ENCODE results near the gene SLC10A3. TPM values are rescaled to one million over a fixed set of nuclear protein-coding genes. Genes with fewer than 3 reads are reported as not detected.

SLC10A3 gene
- total and polyA plus RNA-seq, 2 of the 13 experiments (the other 11 are each of a cell fraction or from before 2014, with no cell fraction given) = 10.1 to 11.5 TPM

DNA sequence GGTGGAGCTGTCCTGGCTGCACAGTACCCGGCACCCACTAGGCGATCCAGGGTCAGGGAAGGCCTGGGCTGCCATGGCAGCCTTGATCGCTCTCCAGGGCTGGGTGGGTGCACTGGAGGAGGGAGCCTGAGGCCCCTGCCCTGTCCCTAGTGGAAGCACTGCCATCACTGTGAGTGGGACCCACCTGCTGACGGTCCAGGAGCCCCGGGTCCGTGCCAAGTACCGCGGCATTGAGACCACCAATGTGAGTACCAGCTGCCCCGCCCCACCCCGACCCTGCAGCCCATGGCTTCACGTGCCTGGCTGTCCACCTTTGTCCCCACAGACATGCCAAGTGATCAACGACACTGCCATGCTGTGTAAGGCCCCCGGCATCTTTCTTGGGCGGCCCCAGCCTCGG is 23.5 kb downstream of the SLC10A3 start:
- no TSS peak for BruUV-seq (replicated peaks)
- Histone ChIP-seq H3K79me2 (ENCODE audit: insufficient read depth, low read length) (no peaks in the 10 kb centered on the region), H3K9ac (ENCODE audit: insufficient read depth, low read depth, low read length) (no peak overlapping the region), H4K20me1 (ENCODE audit: insufficient read depth, low read length) (no peaks in the 10 kb centered on the region), H2AFZ (ENCODE audit: low read length) (no peak overlapping the region), H3K4me3 (replicated peaks in 1 of 3; ENCODE audit: insufficient read depth in 1 of 3, low read depth in 2 of 3, low read length in 3 of 3) (no peak overlapping the region), H3K4me2 (ENCODE audit: low read depth, low read length) (no peak overlapping the region), H3K4me1 (ENCODE audit: insufficient read depth, low read length) (peaks cover 6% of the 10 kb centered on the region; the same call in 1 of the 2 replicates), H3K9me3 (ENCODE audit: low read length) (no peaks in the 10 kb centered on the region), H3K27ac (ENCODE audit: extremely low read length, insufficient read depth, low read length) (no peak overlapping the region), H3K36me3 (replicated peaks in 1 of 2; ENCODE audit: control insufficient read depth in 1 of 2, insufficient read depth in 2 of 2, low read length in 2 of 2) (peaks cover 6 to 8% of the 10 kb centered on the region in 2 experiments; a peak in 2 of 5 replicates), H3K27me3 (ENCODE audit: control insufficient read depth in 1 of 2, insufficient read depth in 2 of 2, low read length in 2 of 2) (no peaks in the 10 kb centered on the region)
- in situ Hi-C loops (cut with HindIII; ENCODE audit: extremely low pct_ligation_motif_present, low pct_unique_long_range_greater_than_20kb) (no loop called here), intact Hi-C loops (cut with micrococcal nuclease; ENCODE audit: unreplicated experiment) (no loop called here)
- WGBS (ENCODE audit: low lambda C conversion rate) = no CpG with 5 or more reads among the region's 15 CpGs
- ATAC-seq = no peak
- DNase-seq (ENCODE audit: low spot score) = no peak
- ChIA-PET CTCF (ENCODE audit: low intra/inter-chr PET ratio, low total read pairs) (no interaction called here), POLR2A (no interaction called here)
- FAIRE-seq = no peak
- TF ChIP-seq ZKSCAN1 (IDR thresholded peaks at IDR 0.05; ENCODE audit: low read length) (no peak), PHF5A (CRISPR knock-in tag; IDR thresholded peaks at IDR 0.05; ENCODE audit: low read depth, unreplicated experiment) (no peak), NR2F2 (IDR thresholded peaks at IDR 0.05; ENCODE audit: borderline replicate concordance, low read depth) (no peak), MTA3 (CRISPR knock-in tag; IDR thresholded peaks at IDR 0.05) (no peak), ZNF350 (CRISPR knock-in tag; IDR thresholded peaks at IDR 0.05; ENCODE audit: borderline replicate concordance, low read depth) (no peak), DPF2 (CRISPR knock-in tag; IDR thresholded peaks at IDR 0.05; ENCODE audit: borderline replicate concordance, low read depth) (no peak), ZNF672 (CRISPR knock-in tag; IDR thresholded peaks at IDR 0.05) (no peak), ZNF839 (CRISPR knock-in tag; IDR thresholded peaks at IDR 0.05; ENCODE audit: borderline replicate concordance) (no peak), MZF1 (CRISPR knock-in tag; IDR thresholded peaks at IDR 0.05; ENCODE audit: borderline replicate concordance) (no peak), ZNF331 (CRISPR knock-in tag; IDR thresholded peaks at IDR 0.05) (no peak), HCFC1 (IDR thresholded peaks at IDR 0.05; ENCODE audit: low read depth, low read length) (no peak), ZNF883 (CRISPR knock-in tag; IDR thresholded peaks at IDR 0.05; ENCODE audit: not compliant biosample characterization) (no peak), REL (CRISPR knock-in tag; conservative IDR thresholded peaks at IDR 0.05) (no peak), ZNF124 (CRISPR knock-in tag; IDR thresholded peaks at IDR 0.05) (no peak)
- TF ChIP-seq, protein P1, sequence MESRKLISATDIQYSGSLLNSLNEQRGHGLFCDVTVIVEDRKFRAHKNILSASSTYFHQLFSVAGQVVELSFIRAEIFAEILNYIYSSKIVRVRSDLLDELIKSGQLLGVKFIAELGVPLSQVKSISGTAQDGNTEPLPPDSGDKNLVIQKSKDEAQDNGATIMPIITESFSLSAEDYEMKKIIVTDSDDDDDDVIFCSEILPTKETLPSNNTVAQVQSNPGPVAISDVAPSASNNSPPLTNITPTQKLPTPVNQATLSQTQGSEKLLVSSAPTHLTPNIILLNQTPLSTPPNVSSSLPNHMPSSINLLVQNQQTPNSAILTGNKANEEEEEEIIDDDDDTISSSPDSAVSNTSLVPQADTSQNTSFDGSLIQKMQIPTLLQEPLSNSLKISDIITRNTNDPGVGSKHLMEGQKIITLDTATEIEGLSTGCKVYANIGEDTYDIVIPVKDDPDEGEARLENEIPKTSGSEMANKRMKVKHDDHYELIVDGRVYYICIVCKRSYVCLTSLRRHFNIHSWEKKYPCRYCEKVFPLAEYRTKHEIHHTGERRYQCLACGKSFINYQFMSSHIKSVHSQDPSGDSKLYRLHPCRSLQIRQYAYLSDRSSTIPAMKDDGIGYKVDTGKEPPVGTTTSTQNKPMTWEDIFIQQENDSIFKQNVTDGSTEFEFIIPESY (CRISPR knock-in tag; IDR thresholded peaks at IDR 0.05) = no peak
- TF ChIP-seq, protein P2, sequence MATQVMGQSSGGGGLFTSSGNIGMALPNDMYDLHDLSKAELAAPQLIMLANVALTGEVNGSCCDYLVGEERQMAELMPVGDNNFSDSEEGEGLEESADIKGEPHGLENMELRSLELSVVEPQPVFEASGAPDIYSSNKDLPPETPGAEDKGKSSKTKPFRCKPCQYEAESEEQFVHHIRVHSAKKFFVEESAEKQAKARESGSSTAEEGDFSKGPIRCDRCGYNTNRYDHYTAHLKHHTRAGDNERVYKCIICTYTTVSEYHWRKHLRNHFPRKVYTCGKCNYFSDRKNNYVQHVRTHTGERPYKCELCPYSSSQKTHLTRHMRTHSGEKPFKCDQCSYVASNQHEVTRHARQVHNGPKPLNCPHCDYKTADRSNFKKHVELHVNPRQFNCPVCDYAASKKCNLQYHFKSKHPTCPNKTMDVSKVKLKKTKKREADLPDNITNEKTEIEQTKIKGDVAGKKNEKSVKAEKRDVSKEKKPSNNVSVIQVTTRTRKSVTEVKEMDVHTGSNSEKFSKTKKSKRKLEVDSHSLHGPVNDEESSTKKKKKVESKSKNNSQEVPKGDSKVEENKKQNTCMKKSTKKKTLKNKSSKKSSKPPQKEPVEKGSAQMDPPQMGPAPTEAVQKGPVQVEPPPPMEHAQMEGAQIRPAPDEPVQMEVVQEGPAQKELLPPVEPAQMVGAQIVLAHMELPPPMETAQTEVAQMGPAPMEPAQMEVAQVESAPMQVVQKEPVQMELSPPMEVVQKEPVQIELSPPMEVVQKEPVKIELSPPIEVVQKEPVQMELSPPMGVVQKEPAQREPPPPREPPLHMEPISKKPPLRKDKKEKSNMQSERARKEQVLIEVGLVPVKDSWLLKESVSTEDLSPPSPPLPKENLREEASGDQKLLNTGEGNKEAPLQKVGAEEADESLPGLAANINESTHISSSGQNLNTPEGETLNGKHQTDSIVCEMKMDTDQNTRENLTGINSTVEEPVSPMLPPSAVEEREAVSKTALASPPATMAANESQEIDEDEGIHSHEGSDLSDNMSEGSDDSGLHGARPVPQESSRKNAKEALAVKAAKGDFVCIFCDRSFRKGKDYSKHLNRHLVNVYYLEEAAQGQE (IDR thresholded peaks at IDR 0.05; ENCODE audit: borderline replicate concordance in 1 of 2, low read depth in 1 of 2, low read length in 2 of 2) = no peak
- TF ChIP-seq, protein P3, sequence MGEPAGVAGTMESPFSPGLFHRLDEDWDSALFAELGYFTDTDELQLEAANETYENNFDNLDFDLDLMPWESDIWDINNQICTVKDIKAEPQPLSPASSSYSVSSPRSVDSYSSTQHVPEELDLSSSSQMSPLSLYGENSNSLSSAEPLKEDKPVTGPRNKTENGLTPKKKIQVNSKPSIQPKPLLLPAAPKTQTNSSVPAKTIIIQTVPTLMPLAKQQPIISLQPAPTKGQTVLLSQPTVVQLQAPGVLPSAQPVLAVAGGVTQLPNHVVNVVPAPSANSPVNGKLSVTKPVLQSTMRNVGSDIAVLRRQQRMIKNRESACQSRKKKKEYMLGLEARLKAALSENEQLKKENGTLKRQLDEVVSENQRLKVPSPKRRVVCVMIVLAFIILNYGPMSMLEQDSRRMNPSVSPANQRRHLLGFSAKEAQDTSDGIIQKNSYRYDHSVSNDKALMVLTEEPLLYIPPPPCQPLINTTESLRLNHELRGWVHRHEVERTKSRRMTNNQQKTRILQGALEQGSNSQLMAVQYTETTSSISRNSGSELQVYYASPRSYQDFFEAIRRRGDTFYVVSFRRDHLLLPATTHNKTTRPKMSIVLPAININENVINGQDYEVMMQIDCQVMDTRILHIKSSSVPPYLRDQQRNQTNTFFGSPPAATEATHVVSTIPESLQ (CRISPR knock-in tag; conservative IDR thresholded peaks at IDR 0.05) = no peak
- TF ChIP-seq, protein P4, sequence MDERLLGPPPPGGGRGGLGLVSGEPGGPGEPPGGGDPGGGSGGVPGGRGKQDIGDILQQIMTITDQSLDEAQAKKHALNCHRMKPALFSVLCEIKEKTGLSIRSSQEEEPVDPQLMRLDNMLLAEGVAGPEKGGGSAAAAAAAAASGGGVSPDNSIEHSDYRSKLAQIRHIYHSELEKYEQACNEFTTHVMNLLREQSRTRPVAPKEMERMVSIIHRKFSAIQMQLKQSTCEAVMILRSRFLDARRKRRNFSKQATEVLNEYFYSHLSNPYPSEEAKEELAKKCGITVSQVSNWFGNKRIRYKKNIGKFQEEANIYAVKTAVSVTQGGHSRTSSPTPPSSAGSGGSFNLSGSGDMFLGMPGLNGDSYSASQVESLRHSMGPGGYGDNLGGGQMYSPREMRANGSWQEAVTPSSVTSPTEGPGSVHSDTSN (CRISPR knock-in tag; IDR thresholded peaks at IDR 0.05) = no peak

Data from HepG2 (cell line).